ENCODE results near the gene CHI3L2. TPM values are rescaled to one million over a fixed set of nuclear protein-coding genes. Genes with fewer than 3 reads are reported as not detected.

CHI3L2 gene
- total and polyA plus RNA-seq, 9 of the 15 experiments (the other 6 are each of a cell fraction or from before 2014, with no cell fraction given), result 0.07 to 0.27 (median 0.15) TPM; not detected in 6

GRCh38 chr1:111199881-111200801 lies 27.4 kb upstream of the CHI3L2 start, which contains the start of gene DENND2D (continued):
- TF ChIP-seq CXXC5 (CRISPR knock-in tag; IDR thresholded peaks at IDR 0.05), result 0 out of 2 replicates have a peak, but pooled peaks have one; percentile 23
- no peak for TF ChIP-seq ZBTB2 (IDR thresholded peaks at IDR 0.05)
- peak; percentile 76 for TF ChIP-seq L3MBTL2 (IDR thresholded peaks at IDR 0.05)
- no peak for TF ChIP-seq ZNF512 (tag; IDR thresholded peaks at IDR 0.05)
- TF ChIP-seq ZBTB9 (CRISPR knock-in tag; IDR thresholded peaks at IDR 0.05), result peak; percentile 48; the same call in 1 of the 2 replicates
- TF ChIP-seq ZBTB11 (CRISPR knock-in tag; IDR thresholded peaks at IDR 0.05), result peak in 1 of 3 experiments; percentile 38; a peak in 1 of 6 replicates
- TF ChIP-seq ZNF583 (CRISPR knock-in tag; IDR thresholded peaks at IDR 0.05), result 0 out of 2 replicates have a peak, but pooled peaks have one; percentile 18
- no peak for TF ChIP-seq ID3 (CRISPR knock-in tag; IDR thresholded peaks at IDR 0.05)
- peak; percentile 38; the same call in 1 of the 2 replicates for TF ChIP-seq ID3 (tag; IDR thresholded peaks at IDR 0.05)
- TF ChIP-seq PRPF4 (IDR thresholded peaks at IDR 0.05; ENCODE audit: insufficient read depth, low read depth, low read length, poor library complexity, severe bottlenecking), result no peak
- no peak for TF ChIP-seq ZNF3 (CRISPR knock-in tag; IDR thresholded peaks at IDR 0.05)
- TF ChIP-seq USF1 (CRISPR knock-in tag; IDR thresholded peaks at IDR 0.05), result peak; percentile 67
- 0 out of 2 replicates have a peak, but pooled peaks have one; percentile 51 for TF ChIP-seq SMAD4 (CRISPR knock-in tag; conservative IDR thresholded peaks at IDR 0.05)
- TF ChIP-seq HIVEP1 (CRISPR knock-in tag; IDR thresholded peaks at IDR 0.05), result no peak
